ENCODE results near the gene ARMC2.
"Not testable (repeated sequence)": the region's sequence is repeated elsewhere in the genome, so short reads cannot be mapped to it uniquely, and the experiment has no call there.

The ARMC2 gene

DNA sequence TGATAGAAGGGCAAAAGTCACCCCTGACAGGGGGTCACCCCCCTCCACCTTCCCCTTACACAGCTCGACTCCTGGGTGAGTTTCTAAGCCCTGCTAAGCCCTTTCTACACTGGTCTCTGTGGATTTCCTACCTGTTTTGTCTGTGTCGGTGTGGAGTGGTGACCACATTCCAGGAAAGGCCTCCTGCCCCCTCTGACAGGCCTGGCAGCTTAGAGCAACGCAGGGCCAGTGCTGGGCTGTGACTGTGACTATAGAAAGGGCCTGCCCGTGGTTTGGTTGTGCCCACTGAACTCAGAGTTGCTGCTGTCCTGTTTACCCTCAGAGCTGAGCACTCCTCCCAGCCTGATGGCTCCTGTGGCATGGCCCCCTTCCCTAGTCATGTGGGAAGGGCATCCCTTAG is 109.0 kb downstream of the ARMC2 start:
- no peak for DNase-seq

DNA sequence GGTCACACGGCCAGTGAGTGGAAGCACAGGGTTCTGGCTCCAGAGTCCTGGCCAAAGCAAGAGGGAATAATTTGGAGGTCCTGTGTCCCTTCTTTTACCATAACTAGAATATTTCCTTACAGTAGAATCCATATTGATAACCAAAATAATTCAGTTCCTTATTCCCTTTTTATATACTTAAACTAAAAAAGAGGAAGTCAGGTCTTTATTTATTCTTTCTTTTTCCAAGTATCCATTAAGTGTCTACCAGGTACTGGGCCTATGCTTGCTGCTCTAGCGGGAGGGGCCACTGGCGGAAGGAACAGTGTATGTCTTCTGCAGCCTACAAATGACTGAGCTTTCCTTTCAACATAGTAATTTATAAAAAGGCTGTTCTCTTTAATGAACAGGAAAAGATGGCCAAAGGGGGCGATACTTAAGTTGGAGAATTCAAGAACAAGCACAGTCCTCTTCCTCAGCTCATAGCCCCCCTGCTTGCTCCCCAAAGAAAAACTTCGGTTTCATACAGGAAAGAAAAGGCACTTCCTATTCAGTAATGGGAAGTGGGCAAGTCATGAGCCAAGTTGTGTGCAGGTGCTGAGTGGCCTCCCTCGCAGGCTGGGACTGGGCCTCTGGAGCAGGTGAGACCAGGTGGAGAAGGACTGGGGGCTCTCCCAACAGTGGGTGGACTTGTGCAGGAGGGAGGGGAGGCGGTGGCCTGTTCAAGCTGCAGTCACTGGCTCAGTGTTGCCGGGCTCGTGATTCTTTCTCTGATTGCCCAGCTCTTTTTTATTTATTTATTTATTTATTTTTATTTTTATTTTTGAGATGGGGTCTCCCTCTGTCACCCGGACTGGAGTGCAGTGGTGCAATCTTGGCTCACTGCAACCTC is 110.9 kb downstream of the ARMC2 start:
- DNase-seq, result no peak

DNA sequence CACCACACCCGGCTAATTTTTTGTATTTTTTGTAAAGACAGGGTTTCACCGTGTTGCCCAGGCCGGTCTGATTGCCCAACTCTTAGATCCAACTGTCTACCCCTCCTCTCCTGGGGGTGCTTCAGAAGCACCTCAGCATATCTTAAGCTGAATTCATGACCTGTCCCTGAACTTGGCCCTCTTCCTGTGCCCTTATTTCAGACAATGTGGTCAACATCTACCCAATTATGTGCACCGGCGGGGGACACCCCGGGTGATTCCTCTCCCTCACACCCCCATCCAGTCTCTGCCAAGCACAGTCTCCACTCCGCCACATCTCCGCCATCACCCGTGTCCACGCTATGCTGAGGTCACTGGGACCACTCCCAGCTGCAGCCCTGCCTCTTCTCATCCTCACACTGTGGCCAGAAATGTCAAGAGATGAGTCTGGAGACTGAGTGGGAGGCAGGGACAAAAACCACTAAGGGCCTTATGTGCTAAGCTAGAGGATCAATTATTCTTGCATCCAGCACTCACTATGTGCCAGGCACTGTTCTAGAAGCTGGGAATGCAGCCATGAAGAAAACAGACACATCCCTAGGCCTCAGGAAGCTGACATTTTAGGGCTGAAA is 111.9 kb downstream of the ARMC2 start:
- DNase-seq, result no peak

DNA sequence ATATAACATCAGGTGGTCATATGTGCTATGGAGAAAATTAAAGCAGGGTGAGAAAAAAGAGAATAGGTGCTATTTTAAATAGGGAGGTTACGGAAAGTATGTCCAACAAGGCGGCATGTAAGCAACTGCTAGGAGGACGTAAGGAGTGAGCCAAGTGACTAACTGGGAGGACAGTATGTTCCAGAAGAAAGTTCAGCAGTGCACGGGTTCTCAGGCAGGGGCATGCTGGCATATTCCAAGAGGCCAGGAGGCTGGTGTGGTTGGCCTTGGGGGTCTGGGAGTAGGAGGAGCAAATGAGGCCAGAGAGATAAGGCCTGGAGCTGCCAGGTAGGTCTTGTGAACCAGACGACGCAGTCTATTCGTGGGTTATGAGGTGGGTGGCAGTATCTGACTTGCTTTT is 112.4 kb downstream of the ARMC2 start:
- no peak for DNase-seq

DNA sequence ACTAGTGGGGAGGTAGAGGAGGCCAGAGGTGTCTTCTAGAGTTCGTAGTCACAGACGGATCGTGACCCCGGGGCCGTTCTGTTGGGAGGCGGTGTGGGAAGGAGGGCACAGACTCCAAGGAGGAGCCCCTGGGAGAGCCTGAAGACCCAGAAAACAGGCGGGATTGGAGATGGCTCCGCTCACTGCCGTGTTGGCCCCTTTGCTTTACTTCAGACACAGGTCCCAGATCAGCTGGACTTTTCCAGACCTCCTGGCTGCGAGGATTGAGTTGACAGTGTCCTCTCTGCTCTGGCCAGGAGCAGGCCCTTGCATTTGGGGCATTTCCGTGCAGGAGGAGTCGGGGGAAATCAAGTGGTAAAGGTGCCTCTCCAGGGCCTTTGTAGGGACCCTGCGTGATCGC is 112.9 kb downstream of the ARMC2 start:
- DNase-seq, result no peak

DNA sequence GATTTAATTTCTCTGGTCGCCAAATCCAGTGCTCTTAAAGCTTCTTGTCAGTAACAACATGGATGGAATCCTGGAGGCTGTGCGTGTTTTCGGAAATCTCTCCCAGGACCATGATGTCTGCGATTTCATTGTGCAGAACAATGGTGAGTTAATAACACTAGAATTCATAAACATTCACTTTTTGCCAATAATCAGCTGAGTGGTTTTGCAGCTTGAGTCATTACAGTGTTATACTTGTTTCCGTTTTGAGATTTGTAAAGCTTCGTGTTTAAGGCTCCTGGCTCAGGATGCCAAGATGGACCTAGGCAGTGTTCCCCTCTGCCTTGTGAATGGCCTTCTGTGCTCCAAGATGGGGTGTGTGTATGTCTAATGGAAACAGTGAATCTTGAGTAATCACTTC is 113.8 kb downstream of the ARMC2 start:
- DNase-seq, result no peak

DNA sequence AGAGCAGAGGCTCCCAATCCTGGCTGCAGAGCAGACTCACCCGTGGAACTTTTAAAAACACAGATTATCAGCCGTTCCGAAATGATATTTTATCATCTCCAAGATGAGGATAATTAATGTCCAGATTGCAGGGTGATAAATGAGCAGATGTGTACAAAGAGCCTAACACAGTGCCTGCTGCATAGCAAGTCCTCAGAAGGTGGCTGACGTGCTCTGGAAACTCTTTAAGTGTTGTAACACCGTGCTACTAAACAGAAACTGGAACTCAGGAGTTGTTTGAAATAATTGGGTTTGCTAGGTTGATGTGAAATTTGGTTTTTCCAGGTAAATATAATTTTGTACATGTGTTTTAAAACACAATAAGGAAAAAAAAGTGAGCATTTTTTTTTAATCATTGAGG is 118.0 kb downstream of the ARMC2 start:
- no peak for DNase-seq

DNA sequence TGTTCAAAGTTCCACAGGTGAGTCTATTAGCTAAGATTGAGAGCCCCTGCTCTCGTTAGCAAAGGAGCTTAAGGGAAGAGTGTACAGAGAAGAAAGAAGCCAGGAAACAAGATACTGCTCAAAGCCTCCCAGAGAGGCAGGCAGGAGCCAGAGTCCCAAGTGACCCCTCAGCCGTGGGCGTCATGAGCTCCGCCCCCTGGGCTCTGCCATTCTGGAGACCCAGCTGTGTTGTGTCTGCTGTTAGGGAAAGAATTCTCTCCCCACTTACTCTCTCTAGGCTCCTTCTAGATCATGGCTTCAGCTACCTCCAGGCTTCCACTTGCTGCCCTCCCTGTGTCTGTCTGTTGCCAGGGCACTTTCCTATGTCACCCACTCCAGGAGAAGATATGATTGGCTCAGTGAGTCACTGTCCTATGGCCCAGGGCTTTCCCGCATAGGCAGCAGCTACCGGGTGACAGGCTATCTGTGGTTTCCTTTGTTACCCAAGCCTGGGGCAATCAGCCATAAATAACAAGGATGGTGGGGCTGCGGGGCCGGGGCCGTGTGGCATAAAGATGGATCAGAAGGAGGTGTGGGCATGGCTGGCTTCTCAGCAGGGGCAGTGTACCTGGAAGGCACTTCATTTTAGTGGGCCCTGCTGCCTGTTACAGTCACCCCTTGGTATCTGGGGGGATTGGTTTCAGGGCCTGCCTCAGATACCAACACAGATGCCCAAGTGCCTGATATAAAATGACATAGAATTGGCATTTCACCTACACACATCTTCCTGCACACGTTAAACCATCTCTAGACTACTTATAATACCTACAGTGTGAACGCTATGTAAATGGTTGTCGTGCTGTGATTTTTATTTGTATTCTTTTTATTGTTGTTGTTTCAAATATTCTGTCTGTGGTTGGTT is 118.9 kb downstream of the ARMC2 start:
- no peak for DNase-seq

DNA sequence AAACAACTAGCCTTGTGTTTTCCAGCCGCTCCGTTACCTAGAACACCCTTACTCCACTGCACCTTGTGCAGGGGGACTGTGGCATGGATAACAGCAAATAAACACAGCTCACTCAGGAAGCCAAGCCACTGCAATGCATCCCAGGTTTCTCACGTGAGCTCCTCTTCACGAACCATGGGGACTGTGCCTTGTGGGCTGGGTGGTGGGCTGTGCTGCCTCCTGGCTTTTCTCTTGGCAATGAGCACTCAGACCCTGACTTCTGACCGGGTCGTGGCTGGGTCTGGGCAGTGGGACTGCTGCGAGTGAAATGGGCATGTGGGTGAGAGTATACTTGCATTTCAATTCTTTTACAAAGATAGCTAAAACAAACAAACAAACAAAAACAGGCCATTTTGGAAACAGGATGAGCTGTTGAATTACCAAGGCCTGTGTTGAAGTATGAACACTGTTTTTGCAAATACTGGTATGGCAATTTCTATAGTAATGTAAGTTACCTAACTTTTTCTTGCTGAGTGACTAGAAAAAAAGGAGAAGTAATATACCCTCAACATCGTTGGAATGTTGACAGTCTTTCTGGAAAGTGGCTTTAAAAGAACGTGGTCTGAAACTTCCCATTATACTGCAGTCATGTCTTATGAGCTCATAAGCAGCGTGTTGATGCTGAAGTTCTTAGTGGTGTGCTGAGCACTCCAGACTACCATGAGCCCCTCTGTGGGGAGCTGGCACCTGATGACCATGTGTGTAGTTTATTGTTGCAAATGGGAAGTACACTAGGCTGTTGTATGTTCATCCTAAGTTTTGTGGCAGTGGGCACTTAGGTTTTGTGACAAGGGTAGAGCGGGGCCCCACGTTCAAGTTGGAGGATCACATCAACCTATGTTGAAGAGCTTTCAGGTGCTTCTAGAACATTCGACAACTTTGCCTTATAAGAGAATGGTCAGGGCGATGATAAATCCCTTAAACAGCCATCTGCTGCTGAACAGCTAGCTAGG is 120.4 kb downstream of the ARMC2 start:
- DNase-seq, result no peak

DNA sequence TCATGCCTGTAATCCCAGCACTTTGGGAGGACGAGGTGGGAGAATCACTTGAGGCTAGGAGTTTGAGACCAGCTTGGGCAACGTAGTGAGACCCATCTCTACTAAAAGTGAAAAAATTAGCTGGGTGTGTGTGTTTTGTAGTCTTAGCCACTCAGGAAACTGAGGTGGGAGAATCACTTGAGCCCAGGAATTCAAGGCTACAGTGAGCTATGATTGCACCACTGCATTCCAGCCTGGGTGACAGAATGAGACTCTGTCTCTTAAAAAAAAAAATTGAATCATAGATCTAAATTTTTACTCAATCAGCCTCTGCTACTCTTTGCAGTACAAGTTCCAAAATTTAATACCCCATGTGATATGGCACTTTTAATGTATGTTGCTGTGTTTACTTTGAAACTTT is 121.6 kb downstream of the ARMC2 start:
- DNase-seq, result no peak

DNA sequence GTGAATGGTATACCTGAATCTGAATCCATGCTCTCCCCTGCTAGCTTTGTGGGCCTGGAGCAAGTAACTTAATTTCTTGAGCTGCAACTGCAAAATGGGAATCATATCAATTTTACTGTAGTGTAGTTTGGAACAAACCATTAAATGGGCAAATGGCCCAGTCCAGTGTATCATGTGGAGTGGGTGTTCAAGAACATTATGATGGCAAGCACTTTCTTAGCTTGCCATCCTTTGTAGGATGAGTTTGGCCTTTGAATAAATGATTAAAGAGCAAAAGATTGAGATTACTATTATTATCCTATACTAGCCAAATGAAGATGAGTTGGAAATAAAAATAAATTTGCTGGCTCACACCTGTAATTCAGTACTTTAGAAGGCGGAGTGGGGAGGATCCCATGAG is 126.0 kb downstream of the ARMC2 start:
- no peak for DNase-seq

DNA sequence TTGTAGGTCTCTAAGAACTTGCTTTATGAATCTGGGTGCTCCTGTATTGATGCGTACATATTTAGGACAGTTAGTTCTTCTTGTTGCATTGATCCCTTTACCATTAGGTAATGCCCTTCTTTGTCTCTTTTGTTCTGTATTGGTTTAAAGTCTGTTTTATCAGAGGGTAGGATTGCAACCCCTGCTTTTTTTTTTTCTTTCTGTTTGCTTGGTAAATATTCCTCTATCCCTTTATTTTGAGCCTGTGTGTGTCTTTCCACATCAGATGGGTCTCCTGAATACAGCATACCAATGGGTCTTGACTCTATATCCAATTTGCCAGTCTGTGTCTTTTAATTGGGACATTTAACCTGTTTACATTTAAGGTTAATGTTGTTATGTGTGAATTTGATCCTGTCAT is 130.4 kb downstream of the ARMC2 start:
- not testable (repeated sequence) for DNase-seq

DNA sequence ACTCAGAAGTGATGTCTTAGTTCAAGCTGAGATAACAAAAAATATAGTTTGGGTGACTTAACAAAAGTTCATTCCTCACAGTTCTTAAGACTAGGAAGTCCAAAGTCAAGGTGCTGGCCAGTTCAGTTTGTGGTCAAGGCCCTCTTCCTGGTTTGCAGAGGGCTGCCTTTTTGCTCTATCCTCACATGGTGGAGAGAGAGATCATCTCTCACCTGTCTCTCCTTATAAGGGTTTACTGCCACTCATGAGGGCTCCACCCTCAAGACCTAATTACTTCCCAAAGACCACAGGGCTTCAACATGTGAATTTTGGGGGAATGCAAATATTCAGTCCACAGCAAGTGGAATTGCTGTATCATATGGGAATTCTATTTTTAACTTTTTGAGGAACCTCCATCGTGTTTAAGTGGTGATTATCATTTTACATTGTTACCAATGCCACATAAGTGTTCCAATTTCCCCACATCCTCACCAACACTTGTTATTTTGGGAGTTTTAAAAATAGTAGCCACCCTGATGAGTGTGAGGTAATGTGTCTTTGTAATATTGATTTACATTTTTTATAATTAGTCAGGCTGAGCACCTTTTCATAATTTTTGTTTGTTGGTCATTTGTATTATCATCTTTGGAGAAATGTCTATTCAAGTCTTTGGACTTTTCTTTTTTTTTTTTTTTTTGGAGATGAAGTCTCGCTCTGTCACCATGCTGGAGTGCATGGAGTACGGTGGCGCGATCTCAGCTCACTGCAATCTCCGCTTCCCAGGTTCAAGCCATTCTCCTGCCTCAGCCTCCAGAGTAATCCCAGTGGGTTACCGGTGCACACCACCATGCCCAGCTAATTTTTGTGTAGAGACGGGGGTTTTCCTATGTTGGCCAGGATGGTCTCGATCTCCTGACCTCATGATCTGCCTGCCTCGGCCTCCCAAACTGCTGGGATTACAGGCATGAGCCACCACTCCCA is 134.2 kb downstream of the ARMC2 start:
- no peak for DNase-seq

DNA sequence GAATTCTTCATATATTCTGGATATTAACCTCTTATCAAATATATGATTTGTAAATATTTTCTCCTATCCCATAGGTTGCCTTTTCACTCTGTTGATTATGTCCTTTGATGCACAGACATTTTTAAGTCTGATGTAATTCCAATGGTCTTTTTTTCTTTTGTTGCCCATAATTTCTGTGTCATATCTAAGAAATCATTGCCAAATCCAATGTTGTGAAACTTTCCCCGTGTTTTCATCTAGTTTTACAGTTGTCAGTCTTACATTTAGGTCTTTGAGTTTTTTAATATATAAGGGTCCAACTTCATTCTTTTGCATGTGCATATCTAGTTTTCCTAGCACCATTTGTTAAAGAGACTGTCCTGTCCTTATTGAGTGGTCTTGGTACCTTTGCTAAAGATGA is 134.9 kb downstream of the ARMC2 start:
- no peak for DNase-seq

DNA sequence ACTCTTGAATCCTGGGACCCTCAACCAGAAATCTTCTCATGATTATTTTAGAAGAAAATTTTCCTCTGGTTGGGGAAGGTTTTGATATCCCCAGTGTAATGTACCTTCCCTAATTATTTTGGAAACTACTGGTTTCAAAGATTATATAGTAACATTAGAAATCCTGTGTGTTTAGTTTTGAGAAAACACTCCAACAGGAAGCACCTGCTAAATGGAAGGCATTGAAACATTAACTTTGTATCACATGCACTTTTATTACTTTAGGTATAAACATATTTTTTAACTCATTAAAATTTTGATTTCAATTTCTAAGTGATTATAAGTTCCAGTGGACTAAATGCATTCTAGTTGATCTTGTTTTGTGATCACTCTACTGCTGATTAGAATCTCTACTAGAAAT is 137.1 kb downstream of the ARMC2 start:
- no peak for DNase-seq

DNA sequence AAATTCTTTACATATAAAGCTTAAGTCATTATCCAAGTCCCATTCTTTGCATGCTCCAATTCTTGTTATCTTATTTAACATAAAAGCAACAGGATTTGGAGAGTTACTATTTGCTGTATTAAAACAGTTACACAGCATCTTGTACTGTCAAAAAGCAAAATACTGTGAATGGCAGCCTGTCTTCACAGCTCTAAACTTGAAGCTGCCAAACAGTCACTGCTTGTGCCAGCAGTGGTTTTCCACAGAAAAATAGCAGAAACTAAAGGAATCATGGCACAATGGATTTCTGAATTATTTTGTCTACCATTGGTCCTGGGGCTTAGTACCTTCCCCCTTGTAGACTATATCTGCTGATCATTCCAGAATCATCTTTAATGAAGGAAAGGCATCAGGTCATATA is 138.9 kb downstream of the ARMC2 start:
- no peak for DNase-seq

DNA sequence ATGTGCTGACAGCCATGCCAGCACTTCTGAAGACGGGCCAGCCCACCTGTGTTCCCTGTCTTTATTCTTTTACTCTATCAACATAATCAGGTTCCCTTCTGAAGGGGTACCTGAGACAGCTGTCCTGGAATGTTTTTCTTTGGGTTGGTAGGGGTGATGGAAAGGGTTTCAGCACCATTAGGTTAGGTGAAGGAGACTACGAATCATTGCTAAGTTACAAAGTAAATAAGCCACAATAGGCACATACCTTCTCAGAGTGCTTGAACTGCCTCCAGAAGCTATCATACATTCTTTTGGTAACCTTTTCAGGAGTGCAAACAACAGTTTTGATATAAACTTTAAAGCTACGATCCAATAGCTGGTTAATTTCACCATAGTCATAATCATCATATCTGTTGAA is 140.1 kb downstream of the ARMC2 start:
- DNase-seq, result no peak

DNA sequence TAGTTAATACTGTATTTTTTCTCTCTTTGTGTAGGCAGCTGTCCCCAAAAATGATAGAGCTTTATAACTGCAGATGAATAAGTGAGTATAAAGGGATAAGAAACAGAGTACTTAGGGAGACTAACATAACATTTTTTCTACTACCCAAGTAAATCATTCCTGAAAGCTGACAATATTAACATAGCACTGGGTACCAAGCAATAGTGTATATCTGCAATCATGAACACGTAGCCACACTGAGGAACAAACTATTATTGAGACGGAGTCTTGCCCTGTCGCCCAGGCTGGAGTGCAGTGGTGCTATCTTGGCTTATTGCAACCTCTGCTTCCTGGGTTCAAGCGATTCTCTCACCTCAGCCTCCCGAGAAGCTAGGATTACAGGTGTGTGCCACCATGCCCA is 140.5 kb downstream of the ARMC2 start:
- DNase-seq, result no peak

DNA sequence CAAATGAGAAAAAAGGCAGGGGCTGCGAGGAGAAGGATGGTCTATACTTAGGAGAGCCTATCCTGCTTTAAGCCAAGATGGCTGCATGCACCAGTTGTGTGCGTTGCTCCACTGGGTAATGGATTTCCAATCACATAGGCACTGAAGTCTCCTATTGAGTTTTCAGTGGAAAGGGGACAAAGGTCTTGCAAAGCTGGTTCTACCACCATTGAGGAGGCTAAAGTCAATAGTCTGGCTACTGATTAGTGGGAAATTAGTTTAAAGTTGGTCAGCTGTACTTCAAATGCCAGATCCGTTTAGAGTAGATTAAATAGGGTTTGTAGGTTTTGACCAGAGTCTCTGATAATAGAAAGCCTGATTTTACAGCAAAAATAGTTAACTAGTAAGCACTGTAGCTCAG is 141.5 kb downstream of the ARMC2 start:
- DNase-seq, result no peak

DNA sequence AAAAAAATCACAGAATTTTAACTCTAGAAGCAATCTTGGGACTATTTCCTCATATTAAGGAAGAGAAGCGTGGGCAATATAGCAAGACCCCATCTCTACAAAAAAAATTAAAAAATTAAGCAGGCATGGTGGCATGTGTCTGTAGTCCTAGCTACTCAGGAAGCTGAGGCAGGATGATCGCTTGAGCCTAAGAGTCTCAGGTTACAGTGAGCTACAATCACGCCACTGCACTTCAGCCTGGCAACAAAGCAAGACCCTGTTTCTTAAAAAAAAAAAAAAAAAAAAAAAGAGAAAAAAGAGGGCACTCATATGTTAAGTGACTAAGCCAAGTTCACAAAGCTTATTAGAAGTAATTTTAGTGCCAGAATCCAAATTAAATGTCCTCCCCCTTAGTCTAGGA is 145.7 kb downstream of the ARMC2 start:
- DNase-seq, result no peak

DNA sequence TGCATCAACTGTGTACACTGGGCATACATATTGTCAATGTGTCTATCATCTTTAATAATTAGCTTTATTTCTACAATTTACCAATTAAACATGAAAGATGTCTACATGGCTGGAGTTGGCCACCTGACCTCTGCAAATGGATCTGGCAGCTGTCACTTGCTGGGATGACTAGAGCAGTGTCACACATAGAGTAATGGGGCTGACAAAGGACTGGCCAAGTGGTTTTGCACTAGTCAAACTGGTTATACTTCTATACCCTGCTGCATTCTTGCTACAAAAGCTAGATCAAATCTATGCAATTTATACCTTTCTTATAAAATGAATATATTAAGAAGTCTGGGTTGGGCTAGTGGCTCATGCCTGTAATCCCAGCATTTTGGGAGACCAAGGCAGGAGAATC is 147.1 kb downstream of the ARMC2 start:
- no peak for DNase-seq

All from activated CD4-positive, CD25-positive, alpha-beta regulatory T cell (primary cell).